Heart right ventricle (tissue), 16 donors: Measurements from ENCODE around the gene AUTS2. TPM values are rescaled to one million over a fixed set of nuclear protein-coding genes. Genes with fewer than 3 reads are reported as not detected.

Experiments
- ATAC-seq, 8 donors: fragments of 200-7000 bp; cut with Tn5 transposase; one replicate each; pipeline ENCODE4 v1.9.1; 2020; ENCODE audit warnings: mild to moderate bottlenecking in 8 of 8, moderate library complexity in 8 of 8, moderate number of reproducible peaks in 1 of 8
- DNase-seq, 2 donors: peaks; one replicate each; pipeline ENCODE4 v3.0.0-alpha.2; 2020
- H3K27ac ChIP-seq, 10 donors: fragments of 200-600 bp; sonication (generic) in 2 of 10; one replicate each; pipeline versions ENCODE4 v1.5.0 to v1.8.0; 2020 to 2022; ENCODE audit warnings: mild to moderate bottlenecking in 3 of 10
- H3K27me3 ChIP-seq, 7 donors: fragments of 200-600 bp; one replicate each; pipeline ENCODE4 v1.8.0; 2021 to 2022; ENCODE audit warnings: mild to moderate bottlenecking in 2 of 7
- H3K36me3 ChIP-seq, 9 donors: fragments of 200-600 bp; sonication (generic) in 1 of 9; one replicate each; pipeline versions ENCODE4 v1.5.0 to v1.8.0; 2020 to 2022; ENCODE audit warnings: mild to moderate bottlenecking in 2 of 9
- H3K4me1 ChIP-seq, 9 donors: fragments of 200-600 bp; sonication (generic) in 1 of 9; one replicate each; pipeline versions ENCODE4 v1.5.0 to v1.8.0; 2020 to 2022; ENCODE audit warnings: mild to moderate bottlenecking in 4 of 9
- H3K4me3 ChIP-seq, 10 donors: fragments of 200-600 bp; sonication (generic) in 2 of 10; one replicate each; pipeline versions ENCODE4 v1.5.0 to v1.8.0; 2020 to 2022; ENCODE audit warnings: mild to moderate bottlenecking in 7 of 10, moderate library complexity in 2 of 10
- H3K9me3 ChIP-seq, 11 donors: fragments of 200-600 bp in 10 of 11; sonication (generic) in 2 of 11; one replicate each; pipeline versions ENCODE4 v1.5.0 to v1.8.0; 2013 to 2022; ENCODE audit warnings: mild to moderate bottlenecking in 2 of 11, control low read depth in 1 of 11, moderate library complexity in 1 of 11
- CTCF ChIP-seq, 9 donors: fragments of 200-600 bp; sonication (generic) in 2 of 9; IDR thresholded peaks; one replicate each; pipeline versions ENCODE4 v1.5.0 to v1.8.0; 2021 to 2022; ENCODE audit warnings: antibody characterized with exemption in 9 of 9, mild to moderate bottlenecking in 5 of 9, moderate library complexity in 1 of 9
- WGBS, 2 donors: extraction: QIAGEN DNeasy Blood & Tissue Kit; methylation state at CpG; one replicate each; pipeline ENCODE4 v1.1.7; 2013; ENCODE audit warnings: inconsistent platforms in 1 of 2; 5-methylcytosine and 5-hydroxymethylcytosine counted together
- intact Hi-C, 10 donors: fragments of 100-400 bp; cut with DNase I; formaldehyde crosslinking; loops; one replicate each; pipeline versions ENCODE4 v1.11.1 to v1.14.2; 2022
- polyA plus RNA-seq, 2 donors: library from polyadenylated mRNA; stranded (reverse); fragments of 200-250 nt; gene quantifications; one replicate each; pipeline ENCODE4 v1.2.3, GENCODE V29; 2013
- total RNA-seq, 10 donors: library from RNA; stranded (reverse); fragmentation: NEBNext Ultra II Directional in 3 of 10; extraction: Animal tissue kit (Norgen Biotek cat#: 25700) in 3 of 10; gene quantifications; one replicate each; pipeline versions ENCODE4 v1.2.1 to v1.2.4, GENCODE V29; 2021 to 2023
- donor health status: Arrhythmogenic right ventricular cardiomyopathy.
- donor health status: ischemic (EF 13 %, LVEDD 7.1; RV severe dilation, severe dysfunction).
- donor health status: healthy with polysubstance abuse.
- donor health status: DM: no; HTN: yes; CAD: no.
- donor health status: DM: no; HTN: no; CAD: no.
- donor health status: ischemic (EF 25% LVEDD 6.9; RV normal size, moderate dysfunction).
- donor health status: ischemic (EF 25% LVEDD 5.7; RV mildly dilated, moderate dysfunction).
- donor health status: healthy.
- donor health status: DM: yes; HTN: yes; CAD: no.
- donor health status: Ischemic cardiomyopathy.
- donor health status: ischemic (EF 35%, LVEDD 5.7; RV mildly dilated, moderate dysfunction).
- donor health status: nonischemic (EF 11% LVEDD 7.7; RV severe dilation, severe dysfunction).
- donor health status: DM: yes; HTN: yes; CAD: no.
- donor health status: PGD.
- donor health status: ischemic (EF 29% LVEDD 5.4; RV normal size, mild dysfunction).
- donor health status: nonischemic (EF 23%, LVEDD 6.1; RV moderate dilation, normal function).

Gene AUTS2
- total and polyA plus RNA-seq, 12 donors, result 1.6 to 11.2 (median 7.3) TPM

DNA sequence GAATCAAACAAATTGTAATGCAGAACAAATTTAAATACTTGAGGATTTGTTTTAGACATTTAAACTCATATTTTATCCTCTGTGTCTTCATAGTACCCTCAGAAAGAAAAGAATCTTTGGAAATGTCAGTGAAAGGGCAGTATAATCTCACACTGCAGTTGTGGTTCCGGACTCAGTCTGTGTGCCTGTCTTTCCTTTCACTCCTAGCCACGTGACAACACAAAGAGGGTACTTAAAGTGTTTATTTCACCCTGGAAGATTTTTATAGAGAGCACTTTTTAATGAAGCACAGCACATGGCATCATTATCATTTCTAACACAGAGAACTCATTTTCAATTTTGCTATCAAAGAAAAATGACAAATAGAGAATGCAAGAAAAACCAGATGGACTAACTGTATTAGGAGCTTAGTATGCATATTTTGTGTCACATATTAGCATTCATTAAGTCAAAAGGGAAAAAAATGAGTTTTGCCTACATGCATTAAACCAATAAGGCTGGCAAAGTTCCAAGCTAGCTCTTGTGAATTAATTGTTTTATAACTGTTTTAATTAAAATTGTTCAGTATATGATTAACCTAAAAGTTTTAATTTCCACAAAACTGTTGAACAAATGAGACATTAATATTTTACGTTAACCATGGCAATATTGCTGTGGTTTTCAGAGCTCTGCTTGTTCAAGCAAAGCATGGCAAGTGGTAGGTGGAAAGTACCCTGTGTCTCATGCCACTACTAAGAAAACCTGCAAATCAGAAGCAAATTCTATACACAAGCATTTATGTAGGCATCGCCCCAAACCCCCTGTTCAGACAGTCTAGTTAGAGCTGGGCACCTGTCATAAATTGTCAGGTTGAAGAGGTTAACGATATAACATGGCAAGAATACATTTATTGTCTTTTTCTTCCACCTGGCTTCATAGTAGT is 65.9 kb downstream of the AUTS2 start:
- 94 to 95% methylated on average over 5 of the region's 5 CpGs for WGBS, 2 donors
- ATAC-seq (no peak), DNase-seq (no peak)
- Histone ChIP-seq H3K9me3 (no peaks in the 10 kb centered on the region), H3K27ac (no peak overlapping the region), H3K36me3 (no peaks in the 10 kb centered on the region), H3K4me1 (peaks cover 0 to 5% (median 0%) of the 10 kb centered on the region in 9 donors), H3K4me3 (no peak overlapping the region), H3K27me3 (no peaks in the 10 kb centered on the region)
- TF ChIP-seq CTCF (IDR thresholded peaks at IDR 0.05), result no peak
- intact Hi-C loops, result loop anchor here in 1 of 10 donors (10.0 kb wide), 1 partner anchor 59 kb away; no protein-coding TSS in a partner anchor

GRCh38 chr7:69665369-69665768 is 67.1 kb downstream of the AUTS2 start:
- 71 to 82% methylated on average over 2 of the region's 2 CpGs for WGBS, 2 donors
- no peak for ATAC-seq
- no peaks in the 10 kb centered on the region for H3K9me3 ChIP-seq
- no peaks in the 10 kb centered on the region for H3K27me3 ChIP-seq
- H3K36me3 ChIP-seq, result no peaks in the 10 kb centered on the region
- H3K4me3 ChIP-seq, result no peak overlapping the region
- peaks cover 0 to 8% (median 0%) of the 10 kb centered on the region in 9 donors for H3K4me1 ChIP-seq
- TF ChIP-seq CTCF (IDR thresholded peaks at IDR 0.05), result no peak
- no peak overlapping the region for H3K27ac ChIP-seq
- intact Hi-C loops, result loop anchor here in 1 of 10 donors (10.0 kb wide), 1 partner anchor 61 kb away; no protein-coding TSS in a partner anchor
- no peak for DNase-seq

GRCh38 chr7:69668339-69668870 is 70.1 kb downstream of the AUTS2 start:
- no peak for TF ChIP-seq CTCF (IDR thresholded peaks at IDR 0.05)
- intact Hi-C loops, result loop anchor here in 1 of 10 donors (10.0 kb wide), 1 partner anchor 64 kb away; no protein-coding TSS in a partner anchor
- H3K36me3 ChIP-seq, result no peaks in the 10 kb centered on the region
- 41 to 61% methylated on average over 1 of the region's 1 CpG for WGBS, 2 donors
- ATAC-seq (no peak), DNase-seq (no peak)
- H3K4me1 ChIP-seq, result peaks cover 0 to 23% (median 8%) of the 10 kb centered on the region in 9 donors
- H3K27me3 ChIP-seq, result no peaks in the 10 kb centered on the region
- no peak overlapping the region for H3K27ac ChIP-seq
- no peak overlapping the region for H3K4me3 ChIP-seq
- no peaks in the 10 kb centered on the region for H3K9me3 ChIP-seq

- Histone ChIP-seq H3K27me3 (no peaks in the 10 kb centered on the region), H3K4me3 (no peak overlapping the region), H3K36me3 (no peaks in the 10 kb centered on the region), H3K27ac (peak overlapping the region in 1 of 10 donors; percentile 38), H3K9me3 (no peaks in the 10 kb centered on the region), H3K4me1 (peaks cover 0 to 24% (median 8%) of the 10 kb centered on the region in 9 donors)
- no peak for TF ChIP-seq CTCF (IDR thresholded peaks at IDR 0.05)
- DNase-seq, result no peak
- WGBS, 2 donors, result 59 to 81% methylated on average over 4 of the region's 4 CpGs
- ATAC-seq, result no peak
- intact Hi-C loops, result no loop called here
Observed at GRCh38 chr7:69670701-69671100, 72.4 kb downstream of the AUTS2 start.
